Fibroblast of mammary gland (primary cell): Measurements from ENCODE around the gene CMBL.
"Not testable (repeated sequence)": the region's sequence is repeated elsewhere in the genome, so short reads cannot be mapped to it uniquely, and the experiment has no call there.

Source experiments
- DNase-seq: peaks from one replicate; pipeline ENCODE4 v3.0.0-alpha.2; 2010; ENCODE audit warnings: low read depth
- H3K4me3 ChIP-seq: 2 replicates; pipeline ENCODE4 v1.5.1; 2011; ENCODE audit warnings: low read depth, mild to moderate bottlenecking, low read length, moderate library complexity; ENCODE audit not compliant: control insufficient read depth
- CTCF ChIP-seq: conservative IDR thresholded peaks from 2 replicates; pipeline ENCODE4 v1.5.1; 2011; ENCODE audit warnings: low read depth, low read length, inconsistent platforms; ENCODE audit not compliant: control insufficient read depth, insufficient read depth

Gene CMBL

GRCh38 chr5:10275991-10276390 is 31.7 kb downstream of the CMBL start:
- TF ChIP-seq CTCF: no peak
- DNase-seq: no peak
- no peak overlapping the region for H3K4me3 ChIP-seq

GRCh38 chr5:10275460-10275859 is 32.2 kb downstream of the CMBL start:
- no peak for DNase-seq
- no peak overlapping the region for H3K4me3 ChIP-seq
- TF ChIP-seq CTCF: no peak

DNA sequence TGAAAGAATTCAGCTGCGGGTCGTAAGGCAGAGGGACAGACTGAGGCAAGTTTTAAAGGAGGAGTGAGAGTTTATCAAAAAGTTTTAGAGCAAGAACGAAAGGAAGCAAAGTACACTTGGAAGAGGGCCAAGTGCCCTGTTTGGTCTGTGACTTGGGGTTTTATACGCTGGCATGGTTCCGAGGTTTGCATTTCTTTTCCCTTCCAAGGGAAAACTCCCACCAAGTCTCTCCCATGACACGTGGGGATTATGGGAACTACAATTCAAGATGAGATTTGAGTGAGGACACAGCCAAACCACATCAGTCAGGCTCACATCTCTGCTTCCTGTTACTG is 34.9 kb downstream of the CMBL start:
- not testable (repeated sequence) for H3K4me3 ChIP-seq

GRCh38 chr5:10272053-10272874 is 35.4 kb downstream of the CMBL start:
- DNase-seq: no peak

More for the DNA sequence above, 34.9 kb downstream of the CMBL start:
- DNase-seq: not testable (repeated sequence)

GRCh38 chr5:10268100-10268499 is 39.6 kb downstream of the CMBL start:
- no peak for DNase-seq
- no peak overlapping the region for H3K4me3 ChIP-seq
- TF ChIP-seq CTCF: no peak

More at GRCh38 chr5:10272053-10272874, 35.4 kb downstream of the CMBL start:
- no peak overlapping the region for H3K4me3 ChIP-seq
- TF ChIP-seq CTCF: no peak

GRCh38 chr5:10266839-10267238 is 40.9 kb downstream of the CMBL start:
- H3K4me3 ChIP-seq: no peak overlapping the region
- no peak for DNase-seq
- TF ChIP-seq CTCF: no peak

DNA sequence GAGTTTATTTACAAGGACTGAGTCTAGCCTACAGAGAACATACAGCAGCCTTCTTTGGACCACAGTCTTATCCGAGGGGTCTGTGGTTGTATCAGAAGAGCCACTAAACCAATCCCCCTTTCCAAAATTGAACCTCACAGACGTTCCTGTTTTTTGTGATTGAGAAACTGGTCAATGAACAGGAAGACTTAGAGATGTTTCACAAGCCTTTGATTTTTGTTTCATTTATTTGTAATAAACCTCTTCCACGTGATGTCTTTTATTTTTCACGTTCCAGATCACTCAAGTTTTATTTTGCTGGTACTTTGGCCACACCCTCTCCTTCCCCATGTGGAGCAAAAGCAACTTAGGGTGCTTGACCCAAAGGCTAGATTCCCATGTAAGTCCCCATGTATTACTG is 41.6 kb downstream of the CMBL start:
- no peak for TF ChIP-seq CTCF
- no peak for DNase-seq
- H3K4me3 ChIP-seq: no peak overlapping the region
